NOMO-1 treated with DMSO at 0.1 percent for 48 hours (cell line): ENCODE data around the gene PAK5.

Experiments used
- DNase-seq: peaks from one replicate; lab custom pipeline; 2025; ENCODE audit not compliant: unreplicated experiment; lab: John Stamatoyannopoulos, UW

Gene PAK5

DNA sequence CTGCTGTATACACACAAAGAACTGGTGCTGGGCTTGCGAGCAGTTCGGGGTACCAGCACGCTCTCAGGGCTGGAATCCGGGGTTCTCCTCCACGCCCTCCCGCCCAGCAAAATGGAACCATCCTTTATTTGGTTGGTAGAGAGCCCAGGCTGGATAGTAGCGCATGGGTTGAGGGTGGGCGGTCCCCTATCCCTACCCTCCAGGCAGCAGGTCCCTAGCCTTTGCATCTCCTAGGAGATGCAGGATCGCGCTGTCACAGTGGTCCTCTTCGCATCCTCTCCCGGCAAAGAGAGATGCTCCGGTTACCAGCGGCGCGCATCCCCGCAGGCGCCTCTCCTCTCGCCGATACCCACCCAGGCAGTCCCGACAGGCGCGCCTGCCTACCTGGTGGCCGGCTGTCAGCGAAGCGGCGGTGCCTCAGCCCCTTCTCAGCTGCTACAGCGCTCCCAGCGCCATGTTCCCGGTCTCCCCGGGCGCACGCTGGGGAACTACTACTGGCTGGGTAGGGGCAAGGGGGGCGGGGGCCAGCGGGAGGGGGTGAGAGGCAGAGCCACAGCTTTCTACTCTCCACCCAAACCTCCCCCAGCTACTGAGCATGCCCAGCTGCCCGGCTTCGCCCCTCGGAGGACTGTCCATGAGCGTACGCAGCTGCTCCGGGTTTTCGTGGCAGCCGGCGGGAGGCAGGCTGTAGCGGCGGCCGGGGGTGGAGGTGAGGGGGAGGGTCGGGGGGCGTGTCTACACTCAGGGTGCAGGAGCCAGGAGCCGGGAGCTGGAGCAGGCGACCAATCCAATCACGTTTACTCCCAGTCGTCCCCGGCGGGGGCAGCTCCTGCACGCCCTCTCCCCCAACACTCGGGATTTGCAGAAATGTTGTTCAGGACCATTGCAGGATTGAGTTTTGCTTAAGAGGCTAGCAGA is at the start of gene PAK5:
TSS of gene PAK5 (minus strand) at position 699 of the 918 bp plus-strand sequence. CDS start 194,748 bp downstream, outside the sequence.
- no peak for DNase-seq

GRCh38 chr20:9887706-9888105 is 48.8 kb upstream of the PAK5 start:
- no peak for DNase-seq

DNA sequence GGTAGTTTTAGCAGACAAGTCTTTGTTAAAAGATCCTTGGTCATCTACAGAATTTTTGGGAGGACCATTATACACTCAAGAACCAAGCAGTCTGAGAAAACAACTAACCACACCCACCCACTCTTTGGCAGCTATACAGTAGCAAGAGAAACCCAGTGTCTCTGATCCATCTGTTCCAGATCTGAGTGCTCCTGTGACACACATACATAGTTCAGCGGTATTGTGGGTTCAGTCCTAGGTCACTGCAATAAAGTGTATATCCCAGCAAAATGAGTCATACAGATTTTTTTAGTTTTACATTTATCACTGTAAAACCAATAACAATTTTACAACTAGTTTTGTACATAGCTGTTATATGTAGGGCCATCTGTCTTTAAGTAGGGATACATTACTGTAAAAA is 47.4 kb upstream of the PAK5 start:
- DNase-seq: no peak

DNA sequence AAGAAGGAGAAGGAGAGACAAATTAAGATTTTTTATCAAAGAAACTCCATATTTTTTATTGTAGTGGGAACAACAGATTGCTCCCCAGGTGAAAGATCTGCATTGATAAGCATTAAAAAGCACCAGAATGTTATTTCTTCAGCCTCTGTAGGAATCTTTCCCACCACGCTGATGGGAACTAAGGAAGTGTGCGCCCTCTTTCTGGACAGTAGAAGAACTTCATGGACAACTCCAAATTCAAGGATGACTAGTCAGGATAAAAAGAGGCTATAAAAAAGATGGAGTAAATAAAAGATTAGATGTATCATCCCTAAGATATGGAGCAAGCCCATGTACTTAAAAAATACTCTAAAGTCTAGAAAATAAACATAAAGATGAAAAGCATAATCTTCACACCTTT is 45.8 kb upstream of the PAK5 start:
- no peak for DNase-seq

- no peak for DNase-seq
These were observed 45.2 kb upstream of the PAK5 start for GRCh38 chr20:9884061-9884460.

DNA sequence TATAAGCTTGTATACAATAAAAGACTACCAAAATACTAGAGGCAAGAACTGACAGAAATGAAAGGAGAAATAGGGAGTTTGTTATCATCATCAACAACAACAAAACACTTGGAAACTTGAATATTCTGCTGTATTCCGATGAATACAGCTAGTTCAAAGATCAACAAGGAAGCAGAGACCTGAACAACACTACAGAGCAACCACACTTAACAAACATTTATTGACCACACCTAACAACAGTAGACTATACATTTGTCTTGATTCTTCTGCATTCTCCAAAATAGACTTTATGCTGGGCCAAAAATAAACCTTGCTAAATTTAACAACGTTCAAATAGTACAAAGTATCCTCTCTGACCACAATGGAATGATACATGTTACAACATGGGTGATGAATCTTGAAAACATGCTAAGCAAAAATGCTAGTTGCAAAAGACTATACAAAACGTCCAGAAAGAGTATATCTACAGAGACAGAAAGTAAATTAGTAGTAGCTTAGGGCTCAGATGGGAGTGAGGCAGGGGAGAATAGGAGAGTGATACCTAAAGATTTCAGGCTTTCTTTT is 39.1 kb upstream of the PAK5 start:
- DNase-seq: no peak

- no peak for DNase-seq
These were observed 28.5 kb upstream of the PAK5 start for GRCh38 chr20:9867196-9867980.

DNA sequence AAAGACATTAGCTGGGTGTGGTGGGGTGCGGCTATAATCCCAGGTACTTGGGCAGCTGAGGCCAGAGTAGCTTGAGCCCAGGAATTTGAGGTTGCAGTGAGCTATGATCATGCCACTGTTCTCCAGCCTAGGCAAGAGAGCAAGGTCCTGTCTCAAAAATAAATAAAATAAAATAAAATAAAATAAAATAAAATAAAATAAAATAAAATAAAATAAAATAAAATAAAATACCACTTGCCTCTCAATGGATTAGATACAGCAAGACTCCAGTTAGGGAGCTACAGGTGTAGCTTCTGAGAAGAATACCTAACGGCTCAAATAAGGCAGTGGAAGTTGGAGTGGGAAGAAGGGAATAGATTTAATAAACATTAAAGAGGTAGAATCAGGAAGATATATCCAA is 13.7 kb upstream of the PAK5 start:
- DNase-seq: no peak

- DNase-seq: no peak
These were observed 750 bp upstream of the PAK5 start for GRCh38 chr20:9839626-9840025.

- DNase-seq: no peak
These were observed 870 bp downstream of the PAK5 start for GRCh38 chr20:9838035-9838377.

GRCh38 chr20:9837634-9838033 is 1.2 kb downstream of the PAK5 start:
- no peak for DNase-seq

GRCh38 chr20:9835302-9835701 is 3.6 kb downstream of the PAK5 start:
- no peak for DNase-seq

DNA sequence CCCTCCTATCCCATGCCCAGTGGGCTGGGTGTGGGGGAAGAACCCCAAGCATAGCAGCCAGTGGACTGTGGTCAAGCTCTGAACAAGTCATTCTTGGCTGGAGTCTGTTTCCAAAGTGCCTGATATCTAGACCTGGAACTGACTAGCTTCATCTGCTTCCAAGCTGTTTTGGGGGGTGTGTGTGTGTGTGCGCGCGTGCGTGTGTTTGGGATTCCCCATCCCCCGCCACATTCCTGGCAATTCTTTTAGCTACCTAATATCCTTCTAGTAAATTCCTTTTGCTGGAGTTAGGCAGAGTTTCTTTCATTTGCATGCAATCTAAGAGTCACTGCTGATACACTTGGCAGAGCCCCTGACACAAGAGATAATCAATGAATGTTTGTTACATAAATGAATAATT is 7.8 kb downstream of the PAK5 start:
- no peak for DNase-seq

- DNase-seq: no peak
These were observed 9.0 kb downstream of the PAK5 start for GRCh38 chr20:9829835-9830234.

- no peak for DNase-seq
These were observed 21.2 kb downstream of the PAK5 start for GRCh38 chr20:9817654-9818053.

GRCh38 chr20:9815632-9816031 is 23.2 kb downstream of the PAK5 start:
- DNase-seq: no peak

DNA sequence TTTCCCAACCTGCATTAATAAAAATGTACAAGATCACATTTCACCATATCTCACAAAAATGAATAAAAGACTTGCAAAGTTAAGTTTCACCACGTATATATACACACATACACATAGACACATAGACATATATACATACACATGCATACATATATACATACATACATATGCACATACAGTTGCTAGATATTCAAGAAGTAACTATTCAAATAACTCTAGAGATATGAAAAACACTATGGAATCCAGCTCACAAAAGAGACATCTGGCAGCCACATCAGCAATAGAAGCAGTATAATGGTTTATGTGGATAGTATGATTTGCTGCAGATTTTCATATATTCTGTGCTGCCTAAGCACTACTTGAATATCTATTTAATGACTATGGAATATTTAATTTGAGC is 28.1 kb downstream of the PAK5 start:
- DNase-seq: no peak

GRCh38 chr20:9809271-9809670 is 29.6 kb downstream of the PAK5 start:
- no peak for DNase-seq

- DNase-seq: no peak
These were observed 30.7 kb downstream of the PAK5 start for GRCh38 chr20:9808166-9808565.

GRCh38 chr20:9807136-9807535 is 31.7 kb downstream of the PAK5 start:
- DNase-seq: no peak

GRCh38 chr20:9800421-9800820 is 38.5 kb downstream of the PAK5 start:
- no peak for DNase-seq

GRCh38 chr20:9794831-9795230 is 44.0 kb downstream of the PAK5 start:
- no peak for DNase-seq
